B cell (primary cell): ENCODE measurements around the gene HIF3A. TPM values are rescaled to one million over a fixed set of nuclear protein-coding genes. Genes with fewer than 3 reads are reported as not detected.

Experiments used
- ATAC-seq: fragments of 200-7000 bp; cut with Tn5 transposase; one replicate; pipeline ENCODE4 v1.10.0; 2021; ENCODE audit warnings: low read depth, mild to moderate bottlenecking, moderate number of reproducible peaks, moderate library complexity
- CTCF ChIA-PET: fragments of 350-600 bp; sonication (Branson Sonifier 250); formaldehyde crosslinking; loops from one replicate; lab custom pipeline; 2021; ENCODE audit warnings: antibody characterized with exemption, inconsistent platforms; lab: Charles Lee
- POLR2A ChIA-PET: fragments of 350-600 bp; sonication (Branson Sonifier 250); formaldehyde crosslinking; loops from one replicate; lab custom pipeline; 2021; ENCODE audit warnings: antibody characterized with exemption; lab: Charles Lee
- DNase-seq: peaks from one replicate; pipeline ENCODE4 v3.0.0; 2013
- H2AFZ ChIP-seq: 2 replicates; pipeline ENCODE4 v1.6.1; 2012; ENCODE audit warnings: mild to moderate bottlenecking, low read depth, low read length; ENCODE audit not compliant: insufficient read depth, poor library complexity, severe bottlenecking
- H3K27ac ChIP-seq, 2 donors: 1 replicate in 1 of 2; 2 replicates in 1 of 2; pipeline ENCODE4 v1.5.1; 2012 to 2013; ENCODE audit warnings: low read length in 2 of 2, mild to moderate bottlenecking in 2 of 2, moderate library complexity in 1 of 2
- H3K27me3 ChIP-seq, 4 experiments: fragments of 200-600 bp in 1 of 4; sonication (generic) in 1 of 4; replicated peaks in 1 of 4; 1 replicate in 2 of 4; 2 replicates in 2 of 4; pipeline versions ENCODE4 v1.6.1 to v1.7.0; 2013 to 2016; ENCODE audit warnings: low read length in 3 of 4, mild to moderate bottlenecking in 2 of 4, mixed read lengths in 1 of 4, moderate library complexity in 1 of 4; ENCODE audit not compliant: insufficient read depth in 4 of 4, control insufficient read depth in 3 of 4; ENCODE audit errors: control extremely low read depth in 1 of 4
- H3K36me3 ChIP-seq, 2 experiments: replicated peaks in 1 of 2; 1 replicate in 1 of 2; 2 replicates in 1 of 2; pipeline versions ENCODE4 v1.6.1 to v1.7.1; 2013; ENCODE audit warnings: low read length in 1 of 2; ENCODE audit not compliant: insufficient read depth in 2 of 2, control insufficient read depth in 1 of 2; ENCODE audit errors: control extremely low read depth in 1 of 2, extremely low read depth in 1 of 2
- H3K4me1 ChIP-seq, 2 donors: fragments of 200-600 bp in 1 of 2; sonication (generic) in 1 of 2; 1 replicate in 1 of 2; 2 replicates in 1 of 2; pipeline versions ENCODE4 v1.5.1 to v1.6.1; 2013 to 2017; ENCODE audit warnings: low read length in 2 of 2; ENCODE audit not compliant: control insufficient read depth in 2 of 2, insufficient read depth in 2 of 2
- H3K4me2 ChIP-seq: replicated peaks from 2 replicates; pipeline ENCODE3; 2012; ENCODE audit warnings: mild to moderate bottlenecking, low read depth, low read length; ENCODE audit not compliant: poor library complexity, severe bottlenecking
- H3K4me3 ChIP-seq, 5 experiments: fragments of 200-600 bp in 1 of 5; sonication (generic) in 1 of 5; 1 replicate in 3 of 5; 2 replicates in 2 of 5; pipeline versions ENCODE4 v1.5.1 to v1.7.0; 2011 to 2016; ENCODE audit warnings: low read length in 4 of 5, mild to moderate bottlenecking in 4 of 5, low read depth in 2 of 5, control low read depth in 1 of 5, moderate library complexity in 1 of 5; ENCODE audit not compliant: insufficient read depth in 1 of 5; ENCODE audit errors: control extremely low read depth in 1 of 5, extremely low read depth in 1 of 5
- H3K79me2 ChIP-seq: fragments of 200-600 bp; sonication (generic); one replicate; pipeline ENCODE4 v1.6.0; 2016; ENCODE audit warnings: low read length; ENCODE audit not compliant: control insufficient read depth, insufficient read depth
- H3K9ac ChIP-seq: fragments of 200-600 bp; sonication (generic); 2 replicates; pipeline ENCODE4 v1.6.1; 2017; ENCODE audit warnings: mild to moderate bottlenecking, low read length, moderate library complexity
- H3K9me3 ChIP-seq, 3 donors: one replicate each; pipeline versions ENCODE4 v1.6.1 to v1.7.1; 2013; ENCODE audit warnings: low read length in 2 of 3; ENCODE audit not compliant: control insufficient read depth in 2 of 3, insufficient read depth in 1 of 3; ENCODE audit errors: control extremely low read depth in 1 of 3
- H4K20me1 ChIP-seq: 2 replicates; pipeline ENCODE4 v1.6.0; 2012; ENCODE audit warnings: mild to moderate bottlenecking, low read length; ENCODE audit not compliant: insufficient read depth, control insufficient read depth, poor library complexity, severe bottlenecking
- H3K27ac Mint-ChIP-seq: one replicate; pipeline ENCODE4 v1.8.0; 2021; ENCODE audit warnings: mixed read lengths
- H3K27me3 Mint-ChIP-seq: one replicate; pipeline ENCODE4 v1.8.0; 2021; ENCODE audit warnings: mixed read lengths
- H3K4me1 Mint-ChIP-seq: one replicate; pipeline ENCODE4 v1.8.0; 2021; ENCODE audit warnings: mixed read lengths
- H3K4me3 Mint-ChIP-seq: one replicate; pipeline ENCODE4 v1.8.0; 2021; ENCODE audit warnings: mixed read lengths
- H3K9me3 Mint-ChIP-seq: one replicate; pipeline ENCODE4 v1.8.0; 2022; ENCODE audit warnings: mixed read lengths; ENCODE audit not compliant: insufficient read depth
- CTCF ChIP-seq: fragments of 200-600 bp; IDR thresholded peaks from one replicate; pipeline ENCODE4 v1.8.0; 2022; ENCODE audit warnings: antibody characterized with exemption, mild to moderate bottlenecking
- EZH2 ChIP-seq: IDR thresholded peaks from 2 replicates; pipeline ENCODE4 v1.6.1; 2012; ENCODE audit warnings: borderline replicate concordance, low read depth, mild to moderate bottlenecking, moderate library complexity, low read length; ENCODE audit not compliant: insufficient read depth, poor library complexity, severe bottlenecking
- WGBS: methylation state at CpG from one replicate; pipeline ENCODE4 v1.1.5; 2013; ENCODE audit warnings: missing lambda C conversion rate; ENCODE audit not compliant: insufficient coverage; 5-methylcytosine and 5-hydroxymethylcytosine counted together
- intact Hi-C: fragments of 100-400 bp; cut with micrococcal nuclease; formaldehyde crosslinking; loops from one replicate; pipeline ENCODE4 v1.10.0; 2022
- polyA plus RNA-seq: library from polyadenylated mRNA; depleted of rRNA; stranded (reverse); fragments of >200 nt; gene quantifications from 2 replicates; pipeline ENCODE4 v1.2.3, GENCODE V29; 2012
- total RNA-seq, 2 donors: library from RNA; stranded (reverse); fragments of 120-200 nt in 1 of 2; gene quantifications; 1 replicate in 1 of 2; 2 replicates in 1 of 2; pipeline versions ENCODE4 v1.2.3 to v1.2.4, GENCODE V29; 2013 to 2022

Gene HIF3A
- total and polyA plus RNA-seq, 2 donors (not counting 1 experiment from before 2014, with no cell fraction given), result not detected

GRCh38 chr19:46376241-46377153, 79.7 kb downstream of the HIF3A start:
- no peak overlapping the region for H3K9ac ChIP-seq
- H2AFZ ChIP-seq, result no peak overlapping the region
- H3K36me3 ChIP-seq, result peaks cover 0 to 46% of the 10 kb centered on the region in 2 experiments
- no peak for DNase-seq
- H3K9me3 ChIP-seq, result no peaks in the 10 kb centered on the region
- ATAC-seq, result no peak
- H3K4me2 ChIP-seq, result no peak overlapping the region
- H3K27me3 Mint-ChIP-seq, result no peaks in the 10 kb centered on the region
- peaks cover 30% of the 10 kb centered on the region for H4K20me1 ChIP-seq
- no peak overlapping the region for H3K4me3 ChIP-seq
- intact Hi-C loops, result no loop called here
- H3K79me2 ChIP-seq, result peaks cover 34% of the 10 kb centered on the region
- H3K4me3 Mint-ChIP-seq, result no peak overlapping the region
- no peaks in the 10 kb centered on the region for H3K4me1 ChIP-seq
- H3K9me3 Mint-ChIP-seq, result no peaks in the 10 kb centered on the region
- H3K27me3 ChIP-seq, result no peaks in the 10 kb centered on the region
- H3K27ac ChIP-seq, result no peak overlapping the region
- TF ChIP-seq EZH2, result no peak
- ChIA-PET CTCF (interaction anchor here (0.5 to 0.8 kb wide), 3 partner anchors 19 to 27 kb away, joined by 3 read pairs; no protein-coding TSS in a partner anchor), POLR2A (no interaction called here)
- peaks cover 6% of the 10 kb centered on the region for H3K4me1 Mint-ChIP-seq
- WGBS, result 99% methylated on average over 19 of the region's 20 CpGs
- H3K27ac Mint-ChIP-seq, result no peak overlapping the region

GRCh38 chr19:46378268-46378667, 81.4 kb downstream of the HIF3A start:
- Histone ChIP-seq H3K79me2 (peaks cover 19% of the 10 kb centered on the region), H3K27me3 (no peaks in the 10 kb centered on the region), H3K9ac (no peak overlapping the region), H3K9me3 (no peaks in the 10 kb centered on the region), H2AFZ (no peak overlapping the region), H4K20me1 (peaks cover 15% of the 10 kb centered on the region), H3K4me3 (no peak overlapping the region), H3K27ac (no peak overlapping the region), H3K36me3 (peaks cover 0 to 54% of the 10 kb centered on the region in 2 experiments), H3K4me2 (no peak overlapping the region), H3K4me1 (no peaks in the 10 kb centered on the region)
- H3K4me3 Mint-ChIP-seq, result no peak overlapping the region
- H3K27me3 Mint-ChIP-seq, result no peaks in the 10 kb centered on the region
- ATAC-seq, result no peak
- DNase-seq, result no peak
- ChIA-PET CTCF (interaction anchor here (1.1 kb wide), 1 partner anchor 17 kb away, joined by 3 read pairs; no protein-coding TSS in a partner anchor), POLR2A (no interaction called here)
- TF ChIP-seq EZH2 (no peak), CTCF (no peak)
- no CpG with 5 or more reads among the region's 2 CpGs for WGBS
- no peaks in the 10 kb centered on the region for H3K9me3 Mint-ChIP-seq
- intact Hi-C loops, result no loop called here
- peaks cover 5% of the 10 kb centered on the region for H3K4me1 Mint-ChIP-seq
- no peak overlapping the region for H3K27ac Mint-ChIP-seq
